Trophoblast cell (in vitro differentiated cells and primary cell): ENCODE measurements around the gene ENTPD1.

Experiments
- DNase-seq, 2 donors: peaks; one replicate each; pipeline ENCODE4 v3.0.0-alpha.2; 2016
- H2AFZ ChIP-seq: 2 replicates; pipeline ENCODE4 v1.6.1; 2013; ENCODE audit warnings: low read length, moderate library complexity, mild to moderate bottlenecking; ENCODE audit not compliant: insufficient read depth, poor library complexity
- H2AK5ac ChIP-seq: 2 replicates; pipeline ENCODE4 v1.6.1; 2013; ENCODE audit warnings: mild to moderate bottlenecking, low read length
- H2BK120ac ChIP-seq: 2 replicates; pipeline ENCODE4 v1.6.1; 2013; ENCODE audit warnings: low read length, mild to moderate bottlenecking, moderate library complexity; ENCODE audit not compliant: insufficient read depth, poor library complexity
- H2BK12ac ChIP-seq: 2 replicates; pipeline ENCODE4 v1.6.1; 2013; ENCODE audit warnings: mild to moderate bottlenecking, low read length, moderate library complexity
- H2BK5ac ChIP-seq: 2 replicates; pipeline ENCODE4 v1.6.1; 2013; ENCODE audit warnings: low read length, low read depth, moderate library complexity, mild to moderate bottlenecking; ENCODE audit not compliant: poor library complexity
- H3K14ac ChIP-seq: 2 replicates; pipeline ENCODE4 v1.6.1; 2013; ENCODE audit warnings: mild to moderate bottlenecking, low read length
- H3K18ac ChIP-seq: 2 replicates; pipeline ENCODE4 v1.6.1; 2013; ENCODE audit warnings: mild to moderate bottlenecking, low read length
- H3K23ac ChIP-seq: 2 replicates; pipeline ENCODE4 v1.6.1; 2013; ENCODE audit warnings: low read length
- H3K27ac ChIP-seq: 2 replicates; pipeline ENCODE4 v1.5.1; 2013; ENCODE audit warnings: low read depth, mild to moderate bottlenecking, inconsistent platforms, low read length, moderate library complexity
- H3K27me3 ChIP-seq: 2 replicates; pipeline ENCODE4 v1.6.1; 2013; ENCODE audit warnings: inconsistent platforms, mild to moderate bottlenecking, low read length, moderate library complexity; ENCODE audit not compliant: insufficient read depth
- H3K36me3 ChIP-seq, 2 experiments: 1 replicate in 1 of 2; 2 replicates in 1 of 2; pipeline ENCODE4 v1.6.1; 2013; ENCODE audit warnings: low read length in 2 of 2, mild to moderate bottlenecking in 2 of 2, moderate library complexity in 1 of 2; ENCODE audit not compliant: insufficient read depth in 2 of 2, control insufficient read depth in 1 of 2
- H3K4ac ChIP-seq: 2 replicates; pipeline ENCODE4 v1.6.1; 2013; ENCODE audit warnings: low read depth, mild to moderate bottlenecking, low read length, moderate library complexity
- H3K4me1 ChIP-seq, 2 experiments: 1 replicate in 1 of 2; 2 replicates in 1 of 2; pipeline ENCODE4 v1.6.1; 2013; ENCODE audit warnings: low read length in 2 of 2, mild to moderate bottlenecking in 2 of 2, moderate library complexity in 1 of 2; ENCODE audit not compliant: insufficient read depth in 2 of 2, control insufficient read depth in 1 of 2
- H3K4me2 ChIP-seq: 2 replicates; pipeline ENCODE4 v1.6.1; 2013; ENCODE audit warnings: inconsistent platforms, mild to moderate bottlenecking, low read length, moderate library complexity
- H3K4me3 ChIP-seq: 2 replicates; pipeline ENCODE4 v1.5.1; 2013; ENCODE audit warnings: mild to moderate bottlenecking, low read depth, low read length, inconsistent platforms
- H3K79me1 ChIP-seq: one replicate; pipeline ENCODE4 v1.6.1; 2013; ENCODE audit warnings: low read length
- H3K79me2 ChIP-seq: 2 replicates; pipeline ENCODE4 v1.6.1; 2013; ENCODE audit warnings: low read length, mild to moderate bottlenecking; ENCODE audit not compliant: control insufficient read depth, insufficient read depth, poor library complexity
- H3K9ac ChIP-seq: 2 replicates; pipeline ENCODE4 v1.6.1; 2013; ENCODE audit warnings: mild to moderate bottlenecking, low read length
- H3K9me3 ChIP-seq: 2 replicates; pipeline ENCODE4 v1.6.1; 2013; ENCODE audit warnings: low read depth, mild to moderate bottlenecking, control low read depth, inconsistent platforms, low read length; ENCODE audit not compliant: insufficient read depth
- H4K12ac ChIP-seq: 2 replicates; pipeline ENCODE4 v1.6.1; 2013; ENCODE audit warnings: low read depth, mild to moderate bottlenecking, low read length, moderate library complexity
- H4K8ac ChIP-seq: 2 replicates; pipeline ENCODE4 v1.6.1; 2013; ENCODE audit warnings: low read depth, mild to moderate bottlenecking, low read length, moderate library complexity
- H4K91ac ChIP-seq: one replicate; pipeline ENCODE4 v1.6.1; 2013; ENCODE audit warnings: low read depth, mild to moderate bottlenecking, low read length, moderate library complexity
- whole genome bisulfite sequencing: extraction: QIAGEN DNeasy Blood & Tissue Kit; methylation state at CpG from one replicate; pipeline ENCODE4 v1.1.7; 2013; ENCODE audit warnings: missing lambda C conversion rate; ENCODE audit not compliant: insufficient read length, insufficient coverage; ENCODE audit errors: extremely low coverage; 5-methylcytosine and 5-hydroxymethylcytosine counted together

Gene ENTPD1

DNA sequence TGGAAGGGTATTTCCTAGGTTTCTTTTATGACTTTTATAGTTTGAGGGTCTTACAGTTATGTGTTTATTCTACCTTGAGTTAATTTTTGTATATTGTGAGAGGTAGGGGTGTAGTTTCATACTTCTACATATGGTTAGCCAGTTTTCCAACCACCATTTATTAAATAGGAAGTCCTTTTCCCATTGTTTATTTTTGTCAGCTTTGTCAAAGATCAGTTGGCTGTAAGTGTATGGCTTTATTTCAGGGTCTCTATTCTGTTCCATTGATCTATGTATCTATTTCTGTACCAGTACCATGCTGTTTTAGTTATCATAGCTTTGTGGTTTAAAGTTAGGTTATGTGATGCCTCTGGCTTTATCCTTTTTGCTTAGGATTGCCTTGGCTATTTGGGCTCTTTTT is 79.9 kb downstream of the ENTPD1 start:
- H3K18ac ChIP-seq, result no peak overlapping the region
- no peak overlapping the region for H2BK12ac ChIP-seq
- no peaks in the 10 kb centered on the region for H3K79me2 ChIP-seq
- no peak overlapping the region for H3K14ac ChIP-seq
- H4K8ac ChIP-seq, result no peak overlapping the region
- no peak overlapping the region for H2AFZ ChIP-seq
- H3K27me3 ChIP-seq, result no peaks in the 10 kb centered on the region
- H3K79me1 ChIP-seq, result no peaks in the 10 kb centered on the region
- no peak overlapping the region for H3K27ac ChIP-seq
- H3K4me3 ChIP-seq, result no peak overlapping the region
- H2BK5ac ChIP-seq, result no peak overlapping the region
- no peak for DNase-seq
- H2BK120ac ChIP-seq, result no peak overlapping the region
- H3K9ac ChIP-seq, result no peak overlapping the region
- no peaks in the 10 kb centered on the region for H3K9me3 ChIP-seq
- no peak overlapping the region for H3K4ac ChIP-seq
- H3K4me2 ChIP-seq, result no peak overlapping the region
- H3K4me1 ChIP-seq, result no peaks in the 10 kb centered on the region
- H3K36me3 ChIP-seq, result no peaks in the 10 kb centered on the region
- no peak overlapping the region for H4K91ac ChIP-seq
- H3K23ac ChIP-seq, result no peak overlapping the region
- no peak overlapping the region for H4K12ac ChIP-seq
- no peak overlapping the region for H2AK5ac ChIP-seq

DNA sequence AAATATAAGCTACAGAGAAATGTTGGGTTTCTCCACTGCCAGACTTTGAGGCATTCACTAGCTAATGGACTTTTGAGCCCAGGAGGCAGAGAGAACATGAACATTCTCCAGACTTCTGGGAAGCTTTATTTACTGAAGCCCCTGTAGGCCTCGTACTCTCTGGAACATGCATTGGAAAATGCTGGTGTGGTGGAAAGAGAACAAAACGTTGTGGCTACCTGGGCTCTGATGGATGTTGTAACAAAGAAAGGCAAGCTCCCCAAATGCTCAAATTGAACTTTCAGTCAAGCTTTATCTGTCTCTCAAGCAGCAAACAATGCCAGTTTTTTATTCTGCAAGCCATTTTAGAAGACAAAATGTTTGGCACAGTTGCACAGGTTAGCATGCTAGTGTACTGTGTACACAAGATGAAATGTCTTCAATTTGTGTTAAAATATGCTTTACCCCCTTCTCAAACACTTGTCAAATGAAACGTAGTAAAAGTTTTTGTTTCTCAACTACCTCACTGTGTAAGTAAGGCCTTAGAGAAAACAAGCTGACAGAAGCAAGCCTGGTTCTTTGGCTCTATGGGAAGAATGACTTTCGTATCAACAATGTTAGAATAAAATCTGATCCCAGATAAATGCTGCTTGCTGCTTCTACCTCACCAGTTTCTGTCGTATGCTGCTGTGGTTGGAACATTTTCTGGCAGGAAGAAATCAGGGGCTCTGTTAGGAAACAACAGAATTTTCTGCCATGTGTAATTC is 80.8 kb downstream of the ENTPD1 start:
- peak overlapping the region; percentile 6 for H2BK120ac ChIP-seq

GRCh38 chr10:95837356-95837776 is 81.4 kb downstream of the ENTPD1 start:
- no peaks in the 10 kb centered on the region for H3K79me1 ChIP-seq
- no peak overlapping the region for H3K14ac ChIP-seq
- no peaks in the 10 kb centered on the region for H3K9me3 ChIP-seq
- no peak overlapping the region for H3K4me2 ChIP-seq
- no peaks in the 10 kb centered on the region for H3K36me3 ChIP-seq
- no peak overlapping the region for H2BK120ac ChIP-seq
- no peak overlapping the region for H3K4me3 ChIP-seq
- no peak overlapping the region for H2BK5ac ChIP-seq
- H4K8ac ChIP-seq, result no peak overlapping the region
- no peak overlapping the region for H2AFZ ChIP-seq
- H3K18ac ChIP-seq, result no peak overlapping the region
- H3K27ac ChIP-seq, result no peak overlapping the region
- H4K91ac ChIP-seq, result no peak overlapping the region
- H3K4me1 ChIP-seq, result no peaks in the 10 kb centered on the region
- no peaks in the 10 kb centered on the region for H3K27me3 ChIP-seq
- no peak overlapping the region for H2AK5ac ChIP-seq
- no peak overlapping the region for H4K12ac ChIP-seq
- H2BK12ac ChIP-seq, result peak overlapping the region; percentile 6
- no peak for DNase-seq
- no peak overlapping the region for H3K4ac ChIP-seq
- H3K9ac ChIP-seq, result no peak overlapping the region
- no peak overlapping the region for H3K23ac ChIP-seq
- WGBS, result no CpG with 5 or more reads among the region's 1 CpG
- H3K79me2 ChIP-seq, result no peaks in the 10 kb centered on the region

More for the DNA sequence above, 80.8 kb downstream of the ENTPD1 start:
- Histone ChIP-seq H3K4me1 (no peaks in the 10 kb centered on the region), H3K27ac (no peak overlapping the region), H3K18ac (no peak overlapping the region), H3K79me2 (no peaks in the 10 kb centered on the region), H4K8ac (peak overlapping the region; percentile 23), H2BK5ac (no peak overlapping the region), H2AFZ (no peak overlapping the region), H3K4me2 (no peak overlapping the region), H2AK5ac (no peak overlapping the region), H3K4ac (no peak overlapping the region), H3K79me1 (no peaks in the 10 kb centered on the region), H2BK12ac (no peak overlapping the region), H3K9ac (no peak overlapping the region), H3K9me3 (no peaks in the 10 kb centered on the region), H3K27me3 (no peaks in the 10 kb centered on the region), H4K91ac (no peak overlapping the region), H3K4me3 (no peak overlapping the region), H3K23ac (no peak overlapping the region), H4K12ac (no peak overlapping the region), H3K14ac (no peak overlapping the region), H3K36me3 (no peaks in the 10 kb centered on the region)
- no peak for DNase-seq
- WGBS, result no CpG with 5 or more reads among the region's 5 CpGs

- H3K14ac ChIP-seq, result no peak overlapping the region
- H3K79me1 ChIP-seq, result no peaks in the 10 kb centered on the region
- no peak overlapping the region for H2BK12ac ChIP-seq
- H3K4me3 ChIP-seq, result no peak overlapping the region
- no peak overlapping the region for H3K18ac ChIP-seq
- no peaks in the 10 kb centered on the region for H3K4me1 ChIP-seq
- no peak overlapping the region for H2BK5ac ChIP-seq
- H4K91ac ChIP-seq, result no peak overlapping the region
- H3K4ac ChIP-seq, result no peak overlapping the region
- no peaks in the 10 kb centered on the region for H3K27me3 ChIP-seq
- no peak overlapping the region for H3K9ac ChIP-seq
- no peak overlapping the region for H2AFZ ChIP-seq
- H3K23ac ChIP-seq, result no peak overlapping the region
- no peak overlapping the region for H3K27ac ChIP-seq
- H2AK5ac ChIP-seq, result no peak overlapping the region
- H3K79me2 ChIP-seq, result no peaks in the 10 kb centered on the region
- no peak overlapping the region for H3K4me2 ChIP-seq
- H3K9me3 ChIP-seq, result no peaks in the 10 kb centered on the region
- H2BK120ac ChIP-seq, result no peak overlapping the region
- no peak overlapping the region for H4K8ac ChIP-seq
- DNase-seq, result no peak
- no CpG with 5 or more reads among the region's 3 CpGs for WGBS
- H4K12ac ChIP-seq, result no peak overlapping the region
- H3K36me3 ChIP-seq, result no peaks in the 10 kb centered on the region
Observed at GRCh38 chr10:95837783-95838182, 81.8 kb downstream of the ENTPD1 start.
